Measurements from ENCODE around the gene DESI1. TPM values are rescaled to one million over a fixed set of nuclear protein-coding genes. Genes with fewer than 3 reads are reported as not detected.

DESI1 gene
- total and polyA plus RNA-seq, 7 donors, result 14.7 to 27.6 (median 21.5) TPM

DNA sequence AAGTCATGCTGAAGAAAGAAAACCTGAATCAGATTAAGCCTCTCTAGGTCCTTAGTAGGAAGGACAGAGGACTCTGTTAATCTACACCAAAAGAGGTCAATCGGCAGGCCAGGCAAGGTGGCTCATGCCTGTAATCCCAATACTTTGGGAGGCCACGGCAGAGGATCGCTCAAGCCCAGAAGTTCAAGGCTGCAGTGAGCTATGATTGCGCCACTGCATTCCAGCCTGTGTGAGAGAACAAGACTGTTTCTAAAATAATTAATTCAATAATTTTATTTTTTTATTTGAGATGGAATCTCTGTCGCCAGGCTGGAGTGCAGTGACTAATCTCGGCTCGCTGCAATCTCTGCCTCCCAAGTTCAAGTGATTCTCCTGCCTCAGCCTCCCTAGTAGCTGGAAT lies 4.7 kb upstream of the DESI1 start:
- ATAC-seq (no peak), DNase-seq (no peak)
- TF ChIP-seq, protein P1, sequence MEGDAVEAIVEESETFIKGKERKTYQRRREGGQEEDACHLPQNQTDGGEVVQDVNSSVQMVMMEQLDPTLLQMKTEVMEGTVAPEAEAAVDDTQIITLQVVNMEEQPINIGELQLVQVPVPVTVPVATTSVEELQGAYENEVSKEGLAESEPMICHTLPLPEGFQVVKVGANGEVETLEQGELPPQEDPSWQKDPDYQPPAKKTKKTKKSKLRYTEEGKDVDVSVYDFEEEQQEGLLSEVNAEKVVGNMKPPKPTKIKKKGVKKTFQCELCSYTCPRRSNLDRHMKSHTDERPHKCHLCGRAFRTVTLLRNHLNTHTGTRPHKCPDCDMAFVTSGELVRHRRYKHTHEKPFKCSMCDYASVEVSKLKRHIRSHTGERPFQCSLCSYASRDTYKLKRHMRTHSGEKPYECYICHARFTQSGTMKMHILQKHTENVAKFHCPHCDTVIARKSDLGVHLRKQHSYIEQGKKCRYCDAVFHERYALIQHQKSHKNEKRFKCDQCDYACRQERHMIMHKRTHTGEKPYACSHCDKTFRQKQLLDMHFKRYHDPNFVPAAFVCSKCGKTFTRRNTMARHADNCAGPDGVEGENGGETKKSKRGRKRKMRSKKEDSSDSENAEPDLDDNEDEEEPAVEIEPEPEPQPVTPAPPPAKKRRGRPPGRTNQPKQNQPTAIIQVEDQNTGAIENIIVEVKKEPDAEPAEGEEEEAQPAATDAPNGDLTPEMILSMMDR (IDR thresholded peaks at IDR 0.05), result no peak
- H3K36me3 ChIP-seq (ENCODE audit: insufficient read depth in 1 of 2, low read depth in 1 of 2), result peaks cover 17 to 84% of the 10 kb centered on the region in 2 donors
- no peaks in the 10 kb centered on the region for H3K27me3 ChIP-seq (ENCODE audit: insufficient read depth in 3 of 3, low read length in 2 of 3)
- intact Hi-C loops (cut with DNase I), result no loop called here
- WGBS, 3 donors, result 89 to 98% (median 95%) methylated on average over 7 of the region's 7 CpGs
- H3K9me3 ChIP-seq, result no peaks in the 10 kb centered on the region
- H3K4me1 ChIP-seq, result peaks cover 15% of the 10 kb centered on the region
- no peak overlapping the region for H3K4me3 ChIP-seq
- H3K27ac ChIP-seq, result no peak overlapping the region

DNA sequence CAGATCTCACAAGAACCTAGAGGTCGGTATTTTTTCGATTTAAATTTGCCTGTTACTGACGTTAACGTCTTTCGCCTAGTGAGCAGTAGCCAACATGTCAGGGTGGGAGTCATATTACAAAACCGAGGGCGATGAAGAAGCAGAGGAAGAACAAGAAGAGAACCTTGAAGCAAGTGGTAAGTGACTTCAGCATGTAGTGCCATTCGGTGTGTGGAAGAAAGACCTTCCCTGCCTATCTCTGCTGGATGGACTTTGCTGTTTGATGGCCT lies 1.0 kb upstream of the DESI1 start:
- H3K27me3 ChIP-seq (ENCODE audit: insufficient read depth in 3 of 3, low read length in 2 of 3), result no peaks in the 10 kb centered on the region
- H3K4me1 ChIP-seq, result peaks cover 26% of the 10 kb centered on the region

DNA sequence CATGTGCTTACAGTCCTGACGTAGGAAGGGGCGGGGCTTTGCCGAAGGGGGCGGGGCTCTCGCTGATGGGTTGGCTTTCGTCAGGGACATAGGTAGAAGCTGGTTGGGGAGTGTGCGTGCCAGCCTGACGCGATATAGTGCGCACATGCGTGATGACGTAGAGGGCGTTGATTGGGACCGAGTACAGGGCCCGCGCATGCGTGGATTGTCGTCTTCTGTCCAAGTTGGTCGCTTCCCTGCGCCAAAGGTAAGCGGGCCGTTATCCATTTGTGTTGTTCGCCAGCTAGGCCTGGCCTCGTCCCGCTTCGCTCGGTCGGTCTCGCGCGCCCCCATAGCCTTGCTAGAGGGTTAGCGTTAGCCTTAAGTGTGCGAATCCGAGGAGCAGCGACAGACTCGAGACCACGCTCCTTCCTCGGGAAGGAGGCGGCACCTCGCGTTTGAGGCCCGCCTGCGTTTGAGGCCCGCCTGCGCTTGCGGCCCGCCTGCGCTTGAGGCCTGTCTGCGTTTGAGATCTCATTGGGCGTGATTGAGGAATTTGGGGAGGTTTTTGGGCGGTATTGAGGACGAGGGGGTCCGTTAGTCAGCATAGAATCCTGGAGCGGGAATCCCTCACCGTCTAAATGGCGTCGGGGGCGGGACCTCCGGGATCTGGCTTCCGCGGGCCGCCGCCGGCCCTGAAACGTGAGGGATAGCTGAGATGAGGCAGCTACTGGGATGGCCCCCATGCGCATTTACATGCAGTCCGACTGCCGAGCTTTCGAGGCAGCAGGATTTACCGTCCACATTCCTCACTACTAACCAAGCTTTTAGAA lies 462 bp upstream of the DESI1 start, which contains the start of gene XRCC6:
TSS of gene XRCC6 (plus strand) at position 197 of the 812 bp plus-strand sequence. CDS start 710 bp downstream, outside the sequence.
- no peaks in the 10 kb centered on the region for H3K9me3 ChIP-seq
- peak within 1 kb of the TSS; percentile 82 for H3K4me3 ChIP-seq
- peak within 1 kb of the TSS; percentile 95 for H3K27ac ChIP-seq
- WGBS, 3 donors, result 0 to 1% (median 1%) methylated on average over 70 of the region's 70 CpGs
- ATAC-seq (peak; percentile 96 to 98 (median 98)), DNase-seq (peak; percentile 99 to 100)
- H3K27me3 ChIP-seq (ENCODE audit: insufficient read depth in 3 of 3, low read length in 2 of 3), result no peaks in the 10 kb centered on the region
- intact Hi-C loops (cut with DNase I), result no loop called here
- H3K4me1 ChIP-seq, result peaks cover 26% of the 10 kb centered on the region
- TF ChIP-seq, protein P1 (IDR thresholded peaks at IDR 0.05), result no peak
- peaks cover 0 to 42% of the 10 kb centered on the region in 2 donors for H3K36me3 ChIP-seq (ENCODE audit: insufficient read depth in 1 of 2, low read depth in 1 of 2)

More for the DNA sequence above, 1.0 kb upstream of the DESI1 start:
- WGBS, 3 donors, result 3 to 6% (median 4%) methylated on average over 8 of the region's 8 CpGs
- Histone ChIP-seq H3K36me3 (ENCODE audit: insufficient read depth in 1 of 2, low read depth in 1 of 2) (peaks cover 0 to 47% of the 10 kb centered on the region in 2 donors), H3K4me3 (peak overlapping the region; percentile 82), H3K9me3 (no peaks in the 10 kb centered on the region), H3K27ac (peak overlapping the region; percentile 95)
- TF ChIP-seq, protein P1 (IDR thresholded peaks at IDR 0.05), result no peak
- no peak for ATAC-seq
- intact Hi-C loops (cut with DNase I), result no loop called here
- no peak for DNase-seq

DNA sequence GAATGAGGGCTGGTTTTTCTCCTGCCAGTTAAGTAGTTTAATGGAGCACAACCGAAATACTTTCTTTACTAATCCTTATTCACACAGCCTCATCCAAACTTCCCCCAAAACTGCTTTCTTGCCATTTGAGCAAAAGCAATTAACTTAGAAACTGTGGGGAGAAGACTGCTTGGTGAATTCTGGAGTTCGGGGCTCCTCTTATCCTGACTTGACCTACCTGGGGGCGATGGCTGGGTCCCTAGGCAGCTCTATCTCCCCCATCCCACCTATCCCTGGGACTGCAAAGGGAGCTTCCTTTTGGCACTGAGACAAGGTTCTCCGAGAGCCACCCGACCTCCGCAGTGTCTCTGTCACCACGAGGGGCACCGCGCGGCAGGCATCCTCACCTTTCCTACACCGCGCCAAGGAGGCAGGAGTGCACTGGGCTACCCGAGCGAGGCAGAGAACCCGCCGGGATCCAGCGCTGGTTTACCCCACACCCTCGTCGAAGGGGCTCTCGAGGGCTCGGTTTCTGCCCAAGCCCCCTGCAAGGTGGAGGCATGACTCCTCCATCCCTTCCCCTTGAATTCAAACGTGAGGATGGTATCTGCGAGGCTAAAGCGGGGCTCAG lies 759 bp downstream of the DESI1 start:
- Histone ChIP-seq H3K27me3 (ENCODE audit: insufficient read depth in 3 of 3, low read length in 2 of 3) (no peaks in the 10 kb centered on the region), H3K36me3 (ENCODE audit: insufficient read depth in 1 of 2, low read depth in 1 of 2) (peaks cover 0 to 29% of the 10 kb centered on the region in 2 donors), H3K4me1 (peaks cover 26% of the 10 kb centered on the region), H3K27ac (peak overlapping the region; percentile 95), H3K4me3 (peak overlapping the region; percentile 82), H3K9me3 (no peaks in the 10 kb centered on the region)
- ATAC-seq (peak; percentile 28 to 42 (median 32)), DNase-seq (peak; percentile 48 to 67)
- TF ChIP-seq, protein P1 (IDR thresholded peaks at IDR 0.05), result no peak
- 3% methylated on average over 24 of the region's 24 CpGs for WGBS, 3 donors
- intact Hi-C loops (cut with DNase I), result no loop called here

All from psoas muscle (tissue), 8 donors.